ENCODE results near the gene FGD2. TPM values are rescaled to one million over a fixed set of nuclear protein-coding genes. Genes with fewer than 3 reads are reported as not detected.

Gene FGD2
- total RNA-seq, 2 donors from 2014 or later = 3.4 to 17.9 TPM

DNA sequence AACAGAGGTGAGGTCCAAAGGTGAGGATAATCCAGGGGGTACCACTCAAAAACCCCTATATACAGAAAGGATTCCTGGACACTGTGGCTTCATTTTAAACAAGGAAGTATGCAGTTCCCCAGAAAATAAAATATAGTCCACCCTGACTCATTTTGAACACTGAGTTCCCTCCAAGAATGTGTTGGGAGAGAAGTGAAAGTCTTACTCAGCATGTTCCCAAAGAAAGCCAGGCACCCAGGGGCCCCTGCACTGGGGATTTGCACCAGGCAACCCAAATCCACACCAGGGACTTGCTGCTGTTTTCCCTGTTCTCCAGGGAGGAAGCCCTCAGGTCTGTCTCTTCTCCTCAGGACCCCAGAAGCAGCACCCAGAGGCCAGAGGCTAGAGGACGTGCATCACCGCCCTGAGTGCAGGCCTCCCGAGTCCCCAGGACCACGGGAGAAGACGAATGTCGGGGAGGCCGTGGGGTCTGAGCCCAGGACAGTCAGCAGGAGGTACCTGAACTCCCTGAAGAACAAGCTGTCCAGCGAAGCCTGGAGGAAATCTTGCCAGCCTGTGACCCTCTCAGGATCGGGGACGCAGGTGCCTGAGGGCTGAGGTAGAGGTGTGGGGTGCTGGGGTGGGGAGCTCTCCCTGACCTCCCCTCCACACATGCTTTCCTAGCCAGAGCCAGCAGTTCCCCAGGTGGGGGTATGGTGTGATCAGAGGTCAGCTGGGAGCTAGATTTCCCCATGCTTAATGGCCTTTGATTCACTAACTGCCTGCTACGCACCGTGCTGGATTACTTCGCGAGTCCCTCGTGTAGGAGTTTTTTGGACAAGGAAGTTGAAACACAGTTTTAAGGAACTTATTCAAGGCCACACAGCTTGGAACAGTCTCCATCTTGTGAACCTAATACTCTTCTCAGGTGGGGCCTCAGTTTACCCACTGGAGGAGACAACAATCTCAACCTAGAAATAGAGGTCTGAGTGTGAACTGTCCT is 3.3 kb downstream of the FGD2 start:
- 79% methylated on average over 15 of the region's 15 CpGs for WGBS
- H3K27ac ChIP-seq = no peak overlapping the region
- no peaks in the 10 kb centered on the region for H3K4me1 ChIP-seq (replicated peaks)

DNA sequence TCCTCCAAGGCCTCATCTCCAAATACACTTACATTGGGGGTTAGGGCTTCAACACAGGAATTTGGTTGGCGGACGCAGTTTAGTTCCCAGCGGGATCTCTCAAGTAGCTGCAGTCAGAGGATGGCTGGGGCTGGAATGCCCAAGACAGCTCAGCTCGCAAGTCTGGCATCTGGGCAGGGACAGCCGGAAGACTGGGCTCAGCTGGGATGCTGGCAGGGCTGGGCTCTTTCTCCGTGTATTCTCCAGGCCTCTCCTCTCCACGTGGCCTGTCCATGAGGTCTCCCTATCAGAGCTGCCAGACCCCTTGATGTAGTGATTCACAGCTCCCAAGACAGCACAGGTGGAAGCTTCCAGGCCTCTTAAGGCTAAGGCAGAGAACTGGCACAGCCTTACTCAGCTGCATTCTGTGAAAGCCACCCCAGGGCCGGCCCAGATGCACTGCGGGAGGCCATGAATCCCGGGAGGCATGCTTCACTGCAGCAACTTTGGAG is 5.0 kb downstream of the FGD2 start:
- 92% methylated on average over 10 of the region's 10 CpGs for WGBS
- intact Hi-C loops (cut with DNase I) = loop anchor here (10.0 kb wide), 1 partner anchor 126 kb away; the partner anchor contains the start of gene C6orf89
- Histone ChIP-seq H3K4me1 (replicated peaks) (no peaks in the 10 kb centered on the region), H3K27ac (no peak overlapping the region), H3K27me3 (replicated peaks; ENCODE audit: insufficient read depth) (no peaks in the 10 kb centered on the region), H3K36me3 (no peaks in the 10 kb centered on the region), H3K9me3 (no peaks in the 10 kb centered on the region), H3K4me3 (no peak overlapping the region)
- TF ChIP-seq, protein P1, sequence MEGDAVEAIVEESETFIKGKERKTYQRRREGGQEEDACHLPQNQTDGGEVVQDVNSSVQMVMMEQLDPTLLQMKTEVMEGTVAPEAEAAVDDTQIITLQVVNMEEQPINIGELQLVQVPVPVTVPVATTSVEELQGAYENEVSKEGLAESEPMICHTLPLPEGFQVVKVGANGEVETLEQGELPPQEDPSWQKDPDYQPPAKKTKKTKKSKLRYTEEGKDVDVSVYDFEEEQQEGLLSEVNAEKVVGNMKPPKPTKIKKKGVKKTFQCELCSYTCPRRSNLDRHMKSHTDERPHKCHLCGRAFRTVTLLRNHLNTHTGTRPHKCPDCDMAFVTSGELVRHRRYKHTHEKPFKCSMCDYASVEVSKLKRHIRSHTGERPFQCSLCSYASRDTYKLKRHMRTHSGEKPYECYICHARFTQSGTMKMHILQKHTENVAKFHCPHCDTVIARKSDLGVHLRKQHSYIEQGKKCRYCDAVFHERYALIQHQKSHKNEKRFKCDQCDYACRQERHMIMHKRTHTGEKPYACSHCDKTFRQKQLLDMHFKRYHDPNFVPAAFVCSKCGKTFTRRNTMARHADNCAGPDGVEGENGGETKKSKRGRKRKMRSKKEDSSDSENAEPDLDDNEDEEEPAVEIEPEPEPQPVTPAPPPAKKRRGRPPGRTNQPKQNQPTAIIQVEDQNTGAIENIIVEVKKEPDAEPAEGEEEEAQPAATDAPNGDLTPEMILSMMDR (IDR thresholded peaks at IDR 0.05) = no peak
- TF ChIP-seq POLR2AphosphoS5 (IDR thresholded peaks at IDR 0.05) (no peak), POLR2A (IDR thresholded peaks at IDR 0.05) (no peak)
- DNase-seq (ENCODE audit: low spot score) = no peak

More for the DNA sequence above, 3.3 kb downstream of the FGD2 start:
- Histone ChIP-seq H3K27me3 (replicated peaks; ENCODE audit: insufficient read depth) (no peaks in the 10 kb centered on the region), H3K36me3 (no peaks in the 10 kb centered on the region), H3K4me3 (no peak overlapping the region), H3K9me3 (no peaks in the 10 kb centered on the region)
- intact Hi-C loops (cut with DNase I) = no loop called here
- TF ChIP-seq POLR2AphosphoS5 (IDR thresholded peaks at IDR 0.05) (peak; percentile 8), POLR2A (IDR thresholded peaks at IDR 0.05) (no peak)
- DNase-seq (ENCODE audit: low spot score) = no peak

DNA sequence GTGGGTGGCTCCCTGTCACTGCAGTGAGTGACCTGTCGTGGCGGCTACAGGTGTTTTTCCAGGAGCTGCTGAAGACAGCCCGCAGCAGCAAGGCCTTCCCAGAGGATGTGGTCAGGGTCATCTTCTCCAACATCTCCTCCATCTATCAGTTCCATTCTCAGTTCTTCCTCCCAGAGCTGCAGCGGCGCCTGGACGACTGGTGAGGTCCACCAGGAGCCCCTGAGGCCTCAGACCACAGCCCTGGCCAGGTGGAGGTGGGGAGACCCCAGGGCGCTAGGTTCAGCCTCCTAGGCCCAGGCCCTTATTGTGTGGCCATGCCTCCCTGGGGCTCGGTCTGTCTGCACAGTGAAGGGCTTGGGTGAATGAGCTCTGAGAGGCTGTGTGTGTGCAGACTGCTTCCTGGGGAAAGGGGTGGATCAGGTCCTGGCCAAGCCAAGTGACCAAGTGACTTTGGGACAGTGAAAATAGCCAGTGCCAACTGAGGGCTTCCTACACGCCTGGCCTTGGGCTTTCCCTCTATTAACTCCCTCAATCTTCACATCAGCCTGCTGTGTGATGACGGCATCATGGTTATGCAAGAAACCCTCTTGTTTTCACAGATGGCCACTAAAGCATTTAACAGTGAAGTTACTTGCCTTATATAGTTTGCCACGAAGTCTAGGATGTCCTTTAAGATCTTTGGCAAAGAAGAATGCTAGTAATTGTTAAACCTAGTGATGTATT is 6.4 kb downstream of the FGD2 start:
- WGBS = 89% methylated on average over 11 of the region's 11 CpGs
- DNase-seq (ENCODE audit: low spot score) = no peak
- intact Hi-C loops (cut with DNase I) = loop anchor here (10.0 kb wide), 1 partner anchor 127 kb away; the partner anchor contains the start of gene C6orf89

DNA sequence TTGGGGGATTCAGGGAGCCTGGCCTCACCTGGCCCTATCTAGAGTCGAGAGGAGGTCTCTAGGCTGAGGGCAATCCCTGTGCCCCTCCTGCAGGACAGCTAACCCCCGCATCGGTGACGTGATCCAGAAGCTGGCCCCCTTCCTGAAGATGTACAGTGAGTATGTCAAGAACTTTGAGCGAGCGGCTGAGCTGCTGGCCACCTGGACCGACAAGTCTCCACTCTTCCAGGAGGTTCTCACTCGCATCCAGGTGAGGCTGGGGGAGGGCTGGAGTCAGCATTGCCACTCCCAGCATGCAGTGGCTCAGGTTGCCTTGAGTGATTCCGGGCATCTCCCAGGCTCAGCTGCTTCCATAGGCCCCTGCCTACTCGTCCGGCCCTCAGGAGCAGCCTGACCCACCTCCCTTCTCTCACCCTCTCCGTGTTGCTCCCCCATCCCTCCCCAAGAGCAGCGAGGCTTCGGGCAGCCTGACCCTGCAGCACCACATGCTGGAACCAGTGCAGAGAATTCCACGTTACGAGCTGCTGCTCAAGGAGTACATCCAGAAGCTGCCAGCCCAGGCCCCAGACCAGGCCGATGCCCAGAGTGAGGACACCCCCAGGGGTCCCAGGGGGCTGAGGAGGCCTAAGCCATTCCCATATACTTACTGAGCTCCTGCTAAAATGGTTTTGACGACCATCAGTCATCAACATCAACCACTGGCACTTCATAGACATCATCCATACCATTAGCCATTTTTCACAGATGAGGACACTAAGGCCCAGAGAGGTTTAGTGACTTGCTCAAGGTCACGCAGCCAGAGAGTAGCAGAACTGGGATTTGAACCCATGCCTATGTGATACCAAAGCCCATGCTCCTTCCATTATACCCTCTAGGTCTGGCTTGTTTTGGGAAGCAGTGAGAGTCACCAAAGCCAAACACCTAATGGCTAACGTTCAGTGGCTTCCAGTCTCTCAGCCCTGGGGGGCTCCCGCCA is 8.3 kb downstream of the FGD2 start:
- 82% methylated on average over 13 of the region's 21 CpGs for WGBS
- H3K4me3 ChIP-seq = no peak overlapping the region
- H3K27ac ChIP-seq = no peak overlapping the region
- H3K9me3 ChIP-seq = no peaks in the 10 kb centered on the region
- no peaks in the 10 kb centered on the region for H3K27me3 ChIP-seq (replicated peaks; ENCODE audit: insufficient read depth)
- DNase-seq (ENCODE audit: low spot score) = no peak
- TF ChIP-seq POLR2A (IDR thresholded peaks at IDR 0.05) = no peak
- TF ChIP-seq POLR2AphosphoS5 (IDR thresholded peaks at IDR 0.05) = no peak
- TF ChIP-seq, protein P1 (IDR thresholded peaks at IDR 0.05) = no peak
- H3K4me1 ChIP-seq (replicated peaks) = peaks cover under 1% of the 10 kb centered on the region
- intact Hi-C loops (cut with DNase I) = loop anchor here (10.0 kb wide), 1 partner anchor 129 kb away; the partner anchor contains the start of gene C6orf89
- no peaks in the 10 kb centered on the region for H3K36me3 ChIP-seq

More for the DNA sequence above, 6.4 kb downstream of the FGD2 start:
- Histone ChIP-seq H3K4me1 (replicated peaks) (no peaks in the 10 kb centered on the region), H3K9me3 (no peaks in the 10 kb centered on the region), H3K27me3 (replicated peaks; ENCODE audit: insufficient read depth) (no peaks in the 10 kb centered on the region), H3K36me3 (no peaks in the 10 kb centered on the region), H3K27ac (no peak overlapping the region), H3K4me3 (no peak overlapping the region)
- TF ChIP-seq POLR2AphosphoS5 (IDR thresholded peaks at IDR 0.05) = no peak

DNA sequence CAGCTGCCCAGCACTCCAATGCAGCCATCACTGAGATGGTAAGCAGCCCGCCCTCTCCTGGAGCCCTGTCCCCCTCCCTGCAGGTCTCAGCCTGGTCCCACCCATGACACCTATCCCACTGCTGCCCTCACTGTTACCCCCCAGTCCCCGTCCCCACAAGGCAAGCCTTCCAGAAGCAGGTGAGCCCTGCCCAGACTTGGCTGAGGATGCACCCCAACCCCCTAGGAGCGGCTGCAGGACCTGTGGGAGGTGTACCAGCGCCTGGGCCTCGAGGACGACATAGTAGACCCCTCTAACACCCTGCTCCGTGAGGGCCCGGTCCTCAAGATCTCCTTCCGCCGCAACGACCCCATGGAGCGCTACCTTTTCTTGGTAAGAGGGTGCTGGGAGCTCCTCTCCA is 9.2 kb downstream of the FGD2 start:
- H3K4me3 ChIP-seq = no peak overlapping the region
- no peaks in the 10 kb centered on the region for H3K9me3 ChIP-seq
- no peaks in the 10 kb centered on the region for H3K36me3 ChIP-seq
- H3K4me1 ChIP-seq (replicated peaks) = peaks cover 3% of the 10 kb centered on the region
- H3K27ac ChIP-seq = no peak overlapping the region
- WGBS = 91% methylated on average over 12 of the region's 12 CpGs
- intact Hi-C loops (cut with DNase I) = loop anchor here (10.0 kb wide), 1 partner anchor 130 kb away; the partner anchor contains the start of gene C6orf89
- DNase-seq (ENCODE audit: low spot score) = no peak
- TF ChIP-seq POLR2AphosphoS5 (IDR thresholded peaks at IDR 0.05) (no peak), POLR2A (IDR thresholded peaks at IDR 0.05) (no peak)
- TF ChIP-seq, protein P1 (IDR thresholded peaks at IDR 0.05) = no peak
- H3K27me3 ChIP-seq (replicated peaks; ENCODE audit: insufficient read depth) = no peaks in the 10 kb centered on the region

All from prostate gland (tissue), 2 donors.